GM18868 (cell line): ENCODE results near the gene LBHD1.
"Not testable (repeated sequence)": the region's sequence is repeated elsewhere in the genome, so short reads cannot be mapped to it uniquely, and the experiment has no call there.

ENCODE experiments used
- ATAC-seq: cut with Tn5 transposase; IDR thresholded peaks from one replicate; pipeline ENCODE4 v1.9.1; 2021; ENCODE audit warnings: mild to moderate bottlenecking, moderate library complexity; ENCODE audit not compliant: unreplicated experiment

The LBHD1 gene

GRCh38 chr11:62671608-62672389 is at the start of gene LBHD1, which contains the start of gene UQCC3:
LBHD1 (minus strand) TSS chr11:62672267; CDS start chr11:62670031, 2,236 bp downstream.
UQCC3 (plus strand) TSS chr11:62671673; CDS start chr11:62671746, 73 bp downstream.
- peak; percentile 58 for ATAC-seq

DNA sequence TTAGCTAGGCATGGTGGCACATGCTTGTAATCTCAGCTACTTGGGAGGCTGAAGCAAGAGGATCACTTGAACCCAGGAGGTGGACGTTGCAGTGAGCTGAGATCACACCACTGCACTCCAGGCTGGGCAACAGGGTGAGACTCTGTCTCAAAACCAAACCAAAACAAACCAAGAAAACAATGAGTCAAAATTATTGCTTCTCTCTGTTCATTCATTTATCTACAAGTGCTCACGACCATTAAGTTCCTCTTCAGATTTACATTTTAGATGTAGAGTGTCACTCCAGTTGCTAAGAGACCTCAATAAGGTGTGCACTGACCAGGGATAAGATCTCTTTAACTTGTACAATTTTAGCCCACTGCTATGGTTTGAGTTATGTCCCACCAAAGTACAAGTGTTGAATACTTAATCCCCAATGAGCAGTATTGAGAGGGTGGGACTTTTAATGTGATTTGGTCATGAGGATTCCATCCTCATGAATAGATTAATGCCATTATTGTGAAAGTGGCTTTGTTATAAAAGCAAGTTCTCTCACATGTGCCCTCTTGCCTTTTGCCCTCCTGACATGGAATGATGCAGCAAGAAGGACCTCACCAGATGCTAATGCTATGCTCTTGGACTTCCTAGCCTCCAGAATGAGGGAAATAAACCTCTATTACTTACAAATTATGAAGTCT is 47.4 kb upstream of the LBHD1 start:
- no peak for ATAC-seq

GRCh38 chr11:62716816-62717215 is 44.7 kb upstream of the LBHD1 start:
- ATAC-seq, result no peak

GRCh38 chr11:62716206-62716605 is 44.1 kb upstream of the LBHD1 start:
- ATAC-seq, result no peak

- no peak for ATAC-seq
Measured at GRCh38 chr11:62715150-62716130, 43.4 kb upstream of the LBHD1 start.

- no peak for ATAC-seq
Measured at GRCh38 chr11:62713343-62713742, 41.3 kb upstream of the LBHD1 start.

GRCh38 chr11:62712861-62713260 is 40.8 kb upstream of the LBHD1 start:
- no peak for ATAC-seq

DNA sequence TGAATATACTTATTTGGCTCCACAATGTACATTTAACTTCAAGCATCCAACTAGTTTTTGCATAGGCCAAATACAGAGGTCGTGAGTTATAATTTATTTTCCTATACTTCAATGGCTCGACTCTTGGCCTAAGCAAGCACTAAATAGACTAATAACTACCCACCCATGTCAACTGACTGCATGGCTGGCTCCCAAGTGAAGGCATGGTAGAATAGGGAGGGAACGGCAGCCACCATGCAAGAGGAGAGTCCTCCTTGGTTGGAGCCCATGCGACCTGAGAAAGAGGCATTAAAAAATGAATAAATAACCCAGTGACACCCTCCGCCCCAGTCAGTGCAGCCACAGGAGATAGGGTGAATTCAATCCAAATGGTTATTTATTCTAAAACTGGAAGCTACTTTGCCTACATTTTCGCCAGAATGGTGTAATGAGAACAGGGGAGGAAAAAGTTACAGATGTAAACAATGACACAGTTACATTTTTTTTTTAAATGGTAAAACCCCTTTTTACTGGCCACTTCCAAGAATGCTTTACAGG is 40.3 kb upstream of the LBHD1 start:
- ATAC-seq, result no peak

- ATAC-seq, result no peak
Measured at GRCh38 chr11:62710001-62710345, 37.9 kb upstream of the LBHD1 start.

- ATAC-seq, result peak; percentile 70
Measured at GRCh38 chr11:62709247-62710000, 37.4 kb upstream of the LBHD1 start.

- ATAC-seq, result no peak
Measured at GRCh38 chr11:62708793-62709192, 36.7 kb upstream of the LBHD1 start.

DNA sequence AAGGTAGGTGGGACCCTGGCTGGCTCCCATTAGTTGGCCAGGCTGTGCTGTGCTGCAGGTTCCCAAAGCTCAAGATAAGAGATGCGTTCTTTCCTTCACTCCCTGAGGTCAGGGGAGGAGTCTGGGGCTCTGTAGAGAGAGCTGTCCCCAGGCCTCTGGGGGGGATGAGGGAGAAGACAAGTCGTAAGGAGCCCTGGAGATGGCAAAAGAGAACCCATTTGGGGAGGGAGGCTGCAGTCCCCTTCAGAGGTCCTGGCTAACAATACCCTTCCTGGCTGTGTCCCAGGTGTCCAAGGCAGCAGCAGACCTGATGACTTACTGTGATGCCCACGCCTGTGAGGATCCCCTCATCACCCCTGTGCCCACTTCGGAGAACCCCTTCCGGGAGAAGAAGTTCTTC is 36.3 kb upstream of the LBHD1 start:
- no peak for ATAC-seq

DNA sequence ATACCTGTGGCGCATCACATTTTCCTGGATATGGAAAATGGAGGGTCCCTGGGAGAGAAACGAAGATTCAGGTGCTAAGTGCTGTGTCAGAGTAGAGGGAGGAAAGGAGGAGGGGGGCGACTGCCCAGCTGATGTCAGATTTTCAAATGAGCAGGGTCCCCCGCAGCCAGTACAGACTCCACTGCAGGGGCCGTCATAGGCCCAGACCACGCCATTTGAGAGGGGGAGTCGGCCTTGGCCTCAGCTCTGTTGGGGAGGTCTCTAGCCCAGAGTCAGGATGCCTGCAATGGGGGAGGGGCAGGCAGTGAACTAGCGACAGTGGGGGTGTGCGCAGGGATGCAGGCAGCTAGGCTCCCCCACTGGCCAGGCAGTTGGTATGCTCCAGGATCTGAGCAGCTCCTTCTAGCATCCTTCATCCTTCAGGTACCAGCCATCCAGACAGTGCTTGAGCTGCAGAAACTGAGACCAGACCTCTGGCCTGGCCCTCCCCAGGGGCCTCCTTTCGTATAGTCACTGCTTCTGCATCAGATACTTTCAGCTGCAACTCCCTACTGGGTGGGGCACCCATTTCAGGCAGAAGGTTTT is 35.3 kb upstream of the LBHD1 start, which contains the start of the genes BSCL2 and GNG3:
Gene BSCL2, minus strand, starts transcription at position 148 of the 585 bp plus-strand sequence. CDS start 229 bp downstream, outside the sequence.
Gene GNG3, plus strand, starts transcription at position 400 of the 585 bp plus-strand sequence. CDS start 620 bp downstream, outside the sequence.
- no peak for ATAC-seq

GRCh38 chr11:62706850-62707247 is 34.8 kb upstream of the LBHD1 start:
- no peak for ATAC-seq

- peak; percentile 68 for ATAC-seq
Measured at GRCh38 chr11:62705880-62706849, 34.1 kb upstream of the LBHD1 start.

- ATAC-seq, result no peak
Measured at GRCh38 chr11:62705413-62705812, 33.3 kb upstream of the LBHD1 start.

- not testable (repeated sequence) for ATAC-seq
Measured at GRCh38 chr11:62703921-62704320, 31.9 kb upstream of the LBHD1 start.

GRCh38 chr11:62702246-62702645 is 30.2 kb upstream of the LBHD1 start:
- no peak for ATAC-seq
